Hippocampal formation (tissue), 2 donors: ENCODE measurements around the gene TMEM132D.

Source experiments
- DNase-seq, 2 donors: peaks; one replicate each; lab custom pipeline; 2025; lab: John Stamatoyannopoulos, UW

Gene TMEM132D

DNA sequence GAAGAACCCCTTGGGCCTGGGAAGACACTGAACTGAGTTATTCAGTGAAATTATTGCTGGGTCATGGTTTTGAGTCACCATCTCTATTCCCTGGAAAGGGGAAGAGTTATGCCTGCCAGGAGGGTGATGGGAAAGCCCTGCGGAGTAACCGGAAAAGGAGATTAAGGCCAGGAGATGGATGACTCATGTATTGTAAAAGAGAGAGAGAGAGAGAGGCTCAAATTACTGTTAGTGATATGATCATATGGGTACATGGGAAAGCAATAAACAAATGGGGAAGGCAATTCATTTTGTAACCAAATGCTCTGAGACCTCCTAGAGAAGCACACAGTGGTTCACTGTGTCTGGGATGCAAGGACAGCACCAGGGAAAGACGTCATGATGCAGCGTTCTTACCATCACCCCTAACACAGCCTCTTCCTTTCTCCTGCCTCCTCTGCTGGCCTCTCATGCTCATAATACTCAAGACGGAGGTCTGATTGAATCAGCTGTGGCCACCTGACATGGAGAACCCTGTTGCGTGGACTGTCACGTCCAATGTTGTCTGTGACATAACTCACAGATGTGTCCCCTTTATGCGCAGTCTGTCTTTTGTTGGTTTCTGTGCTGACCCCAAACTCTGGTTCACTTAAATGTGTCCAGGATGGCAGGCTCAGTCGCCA lies 243.7 kb downstream of the TMEM132D start:
- no peak for DNase-seq

GRCh38 chr12:129657179-129657578 lies 246.6 kb downstream of the TMEM132D start:
- DNase-seq, result no peak

- DNase-seq, result no peak
Observed at GRCh38 chr12:129651951-129652350, 251.9 kb downstream of the TMEM132D start.

- DNase-seq, result no peak
Observed at GRCh38 chr12:129641926-129642325, 261.9 kb downstream of the TMEM132D start.

DNA sequence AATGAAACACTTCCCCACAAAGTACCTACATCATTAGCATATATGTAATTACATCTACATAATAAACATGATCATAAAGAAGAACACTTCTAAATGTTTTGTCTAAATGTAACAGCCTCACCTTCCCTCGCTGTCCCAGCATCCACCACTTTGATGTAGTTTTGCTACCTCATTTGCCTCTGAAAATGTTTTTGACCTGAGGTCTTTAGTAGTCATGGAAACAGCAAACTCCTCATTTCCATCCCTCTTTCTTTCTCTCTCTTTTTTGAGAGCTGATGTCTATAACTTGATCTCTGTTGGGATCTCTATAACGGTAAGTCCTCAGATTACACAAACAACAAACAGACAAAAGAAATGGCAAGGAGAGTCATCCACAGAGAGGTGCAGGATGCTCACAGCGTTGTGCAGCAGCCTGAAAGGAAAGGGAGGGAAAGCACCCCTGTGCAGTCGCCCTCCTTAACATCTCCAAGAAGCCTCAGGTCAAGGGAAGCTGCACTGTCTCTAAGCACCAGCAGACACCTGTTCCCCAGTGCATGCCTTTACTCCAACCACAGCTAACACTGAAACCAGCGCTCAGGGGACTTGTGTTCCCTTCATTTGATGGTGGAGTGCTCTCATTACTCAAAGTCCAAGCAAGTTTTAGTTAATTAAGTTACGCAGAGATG lies 268.7 kb downstream of the TMEM132D start:
- DNase-seq, result no peak

DNA sequence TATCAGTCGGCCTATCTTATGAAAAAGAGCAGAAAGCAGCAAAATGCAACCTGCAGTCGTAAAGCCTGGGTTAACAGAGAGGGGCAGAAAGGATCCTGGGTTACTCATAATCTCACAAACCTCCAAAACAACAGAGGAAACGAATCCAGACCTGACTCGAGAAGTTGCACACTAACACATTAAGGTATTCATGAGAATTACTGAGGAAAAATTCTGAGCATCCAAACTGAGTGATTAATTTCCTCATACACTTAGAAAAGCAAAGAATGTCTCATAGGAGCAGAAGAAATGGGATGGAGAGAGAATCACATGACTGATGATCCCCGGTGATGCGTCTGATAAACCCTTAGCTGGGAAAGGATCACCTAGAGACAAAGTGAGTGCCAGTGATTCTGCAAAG lies 272.5 kb downstream of the TMEM132D start:
- DNase-seq, result no peak

GRCh38 chr12:129629901-129630300 lies 273.9 kb downstream of the TMEM132D start:
- no peak for DNase-seq

DNA sequence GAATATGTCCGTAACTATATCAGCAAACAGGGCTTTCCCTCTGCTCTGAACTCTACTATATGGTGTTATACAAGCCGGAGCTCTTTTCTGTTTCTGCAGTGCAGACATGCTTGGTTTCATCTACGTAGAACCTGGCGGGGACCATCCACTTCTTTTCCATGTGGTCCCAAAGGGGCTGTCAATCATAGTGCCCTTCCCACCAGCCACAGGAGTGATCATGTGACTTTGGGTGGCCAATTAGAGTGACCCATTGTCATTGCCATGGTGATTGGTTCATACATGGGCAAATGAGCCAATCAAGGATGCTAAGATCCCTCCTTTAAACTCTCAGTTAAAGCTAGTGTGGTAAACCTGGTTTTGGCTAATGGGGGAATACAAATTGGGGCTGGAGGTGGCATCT lies 281.3 kb downstream of the TMEM132D start:
- DNase-seq, result no peak

DNA sequence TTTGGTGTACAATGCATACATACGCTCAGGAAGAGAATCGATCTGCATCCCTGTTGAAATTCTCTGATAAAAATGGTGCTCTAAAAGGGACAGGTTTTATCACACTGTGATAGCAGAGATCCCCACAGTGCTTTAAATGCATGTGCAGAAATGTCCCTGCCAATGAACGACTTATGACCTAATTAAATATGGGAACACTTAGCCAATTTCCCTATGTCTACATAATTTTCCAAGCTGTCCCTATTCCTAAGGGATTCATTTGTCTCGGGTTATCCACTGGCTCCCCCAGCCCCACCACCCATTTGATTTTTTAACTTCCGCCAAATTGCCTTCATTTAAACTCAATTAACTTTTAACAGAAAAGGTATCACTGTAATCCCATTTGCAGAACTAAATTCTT lies 284.6 kb downstream of the TMEM132D start:
- DNase-seq, result no peak

- DNase-seq, result no peak
Observed at GRCh38 chr12:129617849-129618248, 286.0 kb downstream of the TMEM132D start.

GRCh38 chr12:129615001-129615400 lies 288.8 kb downstream of the TMEM132D start:
- no peak for DNase-seq

DNA sequence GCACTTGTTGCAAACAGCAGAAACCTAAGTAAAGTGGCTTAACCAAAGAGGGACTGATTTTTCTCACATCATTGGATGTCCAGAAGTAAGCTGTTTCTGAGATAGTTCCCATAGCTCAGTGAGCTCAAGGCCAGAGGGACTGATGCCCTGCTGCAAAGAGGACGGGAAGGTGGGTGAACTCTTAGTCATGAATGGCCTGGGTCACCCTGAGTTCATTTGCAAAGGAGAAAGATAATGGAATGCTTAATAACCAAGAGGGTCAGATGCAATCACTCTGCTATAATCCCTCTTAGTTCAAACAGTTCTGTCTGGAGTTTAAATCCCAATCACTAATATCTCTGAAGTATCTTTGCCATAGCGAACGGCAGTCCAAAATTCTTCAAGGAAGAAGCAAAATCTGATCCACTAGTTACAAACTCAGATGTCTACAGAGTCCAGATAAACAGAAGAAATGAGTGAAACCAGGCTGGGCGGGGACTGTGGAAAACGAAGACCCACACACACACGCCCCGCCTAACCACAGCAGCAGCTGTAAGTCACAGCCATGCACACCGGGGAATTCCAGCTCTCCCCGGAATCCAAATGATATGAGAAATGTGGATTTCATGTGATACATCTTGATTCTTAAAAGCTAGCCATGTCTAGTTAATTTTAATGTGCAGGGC lies 289.5 kb downstream of the TMEM132D start:
- DNase-seq, result no peak

- no peak for DNase-seq
Observed at GRCh38 chr12:129613314-129613713, 290.5 kb downstream of the TMEM132D start.

GRCh38 chr12:129610601-129611120 lies 293.2 kb downstream of the TMEM132D start:
- no peak for DNase-seq

DNA sequence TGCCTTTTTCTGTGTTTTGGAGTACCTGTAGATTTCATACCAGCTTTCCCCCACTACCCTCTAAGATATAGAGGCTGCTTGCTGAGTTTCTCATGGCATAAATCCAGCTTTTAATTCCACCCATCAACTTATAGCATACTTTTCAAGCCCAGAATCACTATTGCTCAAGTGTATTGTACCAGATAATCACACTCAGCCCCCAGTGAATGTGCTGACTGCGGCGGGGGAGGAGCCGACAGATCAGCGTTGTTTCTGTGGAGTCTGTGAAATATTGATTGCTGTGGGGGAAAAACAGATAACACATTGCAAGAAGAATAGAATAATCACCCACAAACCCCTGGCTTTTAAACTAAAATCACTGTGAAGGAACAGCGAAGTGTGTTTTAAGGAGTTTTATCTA lies 296.1 kb downstream of the TMEM132D start:
- no peak for DNase-seq

- DNase-seq, result no peak
Observed at GRCh38 chr12:129607301-129607700, 296.5 kb downstream of the TMEM132D start.

GRCh38 chr12:129606239-129606638 lies 297.6 kb downstream of the TMEM132D start:
- DNase-seq, result no peak

DNA sequence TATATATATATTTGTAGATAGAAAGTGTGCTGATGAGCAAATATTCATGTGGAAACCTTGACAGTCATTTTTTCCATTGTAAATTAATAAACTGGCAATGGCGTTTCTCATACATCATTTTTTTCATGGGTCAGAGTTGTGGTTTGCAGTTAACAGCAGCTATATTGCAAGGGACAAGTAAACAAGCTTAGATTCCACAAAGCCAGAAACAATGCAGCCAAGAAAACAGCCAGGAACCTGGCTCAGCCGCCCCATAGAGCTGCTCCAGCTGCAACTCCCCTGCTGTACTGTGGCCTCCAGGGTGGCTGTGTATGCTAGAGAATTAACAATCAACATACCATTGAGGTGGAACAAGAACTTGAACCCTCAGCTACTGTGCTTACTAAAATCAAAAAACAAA lies 298.2 kb downstream of the TMEM132D start:
- no peak for DNase-seq

DNA sequence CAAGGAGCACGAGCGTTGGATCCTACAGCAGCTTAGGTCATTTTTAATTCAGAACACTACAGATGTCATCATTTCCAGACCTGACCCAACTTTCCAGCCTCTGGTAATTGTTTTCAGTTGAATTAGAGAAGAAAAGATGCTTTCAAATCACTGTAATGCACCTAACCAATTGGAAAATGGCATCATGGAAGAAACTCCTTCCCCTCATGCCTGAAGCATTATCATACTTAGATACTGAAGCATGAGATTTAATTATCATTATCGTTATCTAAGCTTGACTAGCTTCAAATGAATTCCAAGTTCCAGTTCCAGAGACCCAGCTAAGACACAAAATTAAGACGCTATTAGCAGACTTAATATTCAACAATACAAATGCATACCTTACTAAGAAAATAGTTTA lies 299.3 kb downstream of the TMEM132D start:
- no peak for DNase-seq

DNA sequence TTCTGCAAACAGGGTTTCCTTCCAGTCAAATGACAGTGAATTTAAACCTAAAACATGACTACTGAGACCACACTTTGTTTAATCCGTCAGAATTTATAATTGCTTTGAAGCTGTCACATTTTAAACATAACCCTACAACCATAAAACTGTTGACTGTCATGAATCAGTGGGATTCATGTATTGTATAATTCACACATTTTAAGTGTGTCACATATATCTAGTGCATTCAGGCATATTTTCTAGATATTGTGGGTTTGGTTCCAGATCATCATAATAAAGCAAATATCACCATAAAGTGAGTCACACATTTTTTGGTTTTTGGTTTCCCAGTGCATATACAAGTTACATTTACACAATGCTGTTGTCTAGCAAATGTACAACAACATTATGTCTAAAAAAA lies 304.4 kb downstream of the TMEM132D start:
- DNase-seq, result no peak

- no peak for DNase-seq
Observed at GRCh38 chr12:129594098-129594497, 309.7 kb downstream of the TMEM132D start.

- DNase-seq, result no peak
Observed at GRCh38 chr12:129592449-129592848, 311.4 kb downstream of the TMEM132D start.

DNA sequence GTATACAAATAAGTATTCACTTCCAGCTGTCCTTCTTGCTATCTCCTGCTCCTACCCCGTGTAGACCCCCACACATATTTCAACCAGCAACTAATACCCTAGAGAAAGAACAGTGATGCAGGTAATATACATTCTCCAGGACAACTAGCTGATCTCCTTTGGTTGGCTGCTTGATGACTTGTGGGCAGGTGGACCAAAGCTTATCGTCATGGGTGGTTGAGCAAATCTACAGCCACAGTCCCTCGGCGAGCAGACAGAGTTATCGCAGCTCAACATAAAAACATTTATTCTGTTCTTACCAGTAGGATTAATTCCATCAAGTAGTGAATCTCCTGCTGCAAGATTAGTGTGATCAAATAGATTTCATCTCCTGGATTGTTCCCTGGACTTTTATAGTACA lies 314.3 kb downstream of the TMEM132D start:
- DNase-seq, result no peak
